H9 (cell line): ENCODE data around the gene FAM3D. TPM values are rescaled to one million over a fixed set of nuclear protein-coding genes. Genes with fewer than 3 reads are reported as not detected.

ENCODE experiments used
- DNase-seq: peaks from one replicate; pipeline ENCODE4 v3.0.0-alpha.2; 2017
- H2AFZ ChIP-seq: one replicate; pipeline ENCODE4 v1.6.1; 2013; ENCODE audit warnings: mild to moderate bottlenecking, low read length, control low read depth, moderate library complexity
- H2AK5ac ChIP-seq: 2 replicates; pipeline ENCODE4 v1.6.1; 2013; ENCODE audit warnings: low read length, control low read depth, mixed read lengths; ENCODE audit not compliant: insufficient read length
- H2BK120ac ChIP-seq: one replicate; pipeline ENCODE4 v1.6.1; 2013; ENCODE audit warnings: low read depth, mild to moderate bottlenecking, low read length, control low read depth, inconsistent platforms; ENCODE audit not compliant: poor library complexity, severe bottlenecking
- H2BK12ac ChIP-seq: 2 replicates; pipeline ENCODE4 v1.6.1; 2013; ENCODE audit warnings: low read length, control low read depth, mixed read lengths, low read depth; ENCODE audit not compliant: insufficient read length
- H2BK15ac ChIP-seq: 2 replicates; pipeline ENCODE4 v1.6.1; 2013; ENCODE audit warnings: low read depth, low read length, control low read depth
- H2BK20ac ChIP-seq: one replicate; pipeline ENCODE4 v1.6.1; 2013; ENCODE audit warnings: low read depth, mild to moderate bottlenecking, low read length, control low read depth, inconsistent platforms; ENCODE audit not compliant: poor library complexity, severe bottlenecking
- H2BK5ac ChIP-seq: 2 replicates; pipeline ENCODE4 v1.6.1; 2013; ENCODE audit warnings: low read length, control low read depth, mixed read lengths; ENCODE audit not compliant: insufficient read length
- H3K14ac ChIP-seq: 2 replicates; pipeline ENCODE4 v1.6.1; 2013; ENCODE audit warnings: low read length, control low read depth; ENCODE audit not compliant: insufficient read depth
- H3K18ac ChIP-seq: 2 replicates; pipeline ENCODE4 v1.6.1; 2013; ENCODE audit warnings: low read depth, mild to moderate bottlenecking, mixed read lengths, low read length, control low read depth; ENCODE audit not compliant: insufficient read length
- H3K23ac ChIP-seq: 2 replicates; pipeline ENCODE4 v1.6.1; 2013; ENCODE audit warnings: low read length, control low read depth, mixed read lengths, low read depth; ENCODE audit not compliant: insufficient read length
- H3K23me2 ChIP-seq: 2 replicates; pipeline ENCODE4 v1.6.1; 2013; ENCODE audit warnings: low read depth, mild to moderate bottlenecking, mixed read lengths, low read length, control low read depth; ENCODE audit not compliant: insufficient read length, poor library complexity, severe bottlenecking
- H3K27ac ChIP-seq: 2 replicates; pipeline ENCODE4 v1.5.1; 2013; ENCODE audit warnings: low read length, control low read depth, mixed read lengths, low read depth; ENCODE audit not compliant: insufficient read length
- H3K27me3 ChIP-seq: 2 replicates; pipeline ENCODE4 v1.6.1; 2013; ENCODE audit warnings: low read length, control low read depth, inconsistent platforms; ENCODE audit not compliant: insufficient read depth
- H3K4ac ChIP-seq: 2 replicates; pipeline ENCODE4 v1.6.1; 2013; ENCODE audit warnings: low read depth, mild to moderate bottlenecking, control low read depth, inconsistent platforms, low read length, moderate library complexity
- H3K4me1 ChIP-seq: 2 replicates; pipeline ENCODE4 v1.6.1; 2013; ENCODE audit warnings: low read length, control low read depth, inconsistent platforms; ENCODE audit not compliant: insufficient read depth
- H3K4me2 ChIP-seq: 2 replicates; pipeline ENCODE4 v1.6.1; 2013; ENCODE audit warnings: low read length, control low read depth, mixed read lengths; ENCODE audit not compliant: insufficient read length, insufficient read depth
- H3K56ac ChIP-seq: 2 replicates; pipeline ENCODE4 v1.6.1; 2013; ENCODE audit warnings: low read depth, mild to moderate bottlenecking, mixed read lengths, low read length, control low read depth; ENCODE audit not compliant: insufficient read length
- H3K79me1 ChIP-seq: 2 replicates; pipeline ENCODE4 v1.6.1; 2013; ENCODE audit warnings: low read depth, mild to moderate bottlenecking, moderate library complexity, low read length, control low read depth, inconsistent platforms; ENCODE audit not compliant: insufficient read depth, poor library complexity, severe bottlenecking
- H3K79me2 ChIP-seq: 2 replicates; pipeline ENCODE4 v1.6.1; 2013; ENCODE audit warnings: low read length, control low read depth, inconsistent platforms; ENCODE audit not compliant: insufficient read depth
- H3K9ac ChIP-seq: 2 replicates; pipeline ENCODE4 v1.6.1; 2013; ENCODE audit warnings: low read length, control low read depth, mixed read lengths; ENCODE audit not compliant: insufficient read length; ENCODE audit errors: extremely low read depth
- H3K9me3 ChIP-seq: one replicate; pipeline ENCODE4 v1.6.1; 2013; ENCODE audit warnings: low read depth, low read length, inconsistent platforms; ENCODE audit not compliant: control insufficient read depth
- H3T11ph ChIP-seq: one replicate; pipeline ENCODE4 v1.6.1; 2013; ENCODE audit warnings: mild to moderate bottlenecking, low read length, control low read depth, inconsistent platforms
- H4K20me1 ChIP-seq: one replicate; pipeline ENCODE4 v1.6.1; 2013; ENCODE audit not compliant: control insufficient read depth, insufficient read length, insufficient read depth
- H4K5ac ChIP-seq: 2 replicates; pipeline ENCODE4 v1.6.1; 2013; ENCODE audit warnings: low read depth, mild to moderate bottlenecking, mixed read lengths, low read length, control low read depth; ENCODE audit not compliant: insufficient read length
- H4K8ac ChIP-seq: replicated peaks from 2 replicates; pipeline ENCODE4 v1.6.1; 2013; ENCODE audit warnings: low read length, control low read depth, mixed read lengths, low read depth; ENCODE audit not compliant: insufficient read length
- H4K91ac ChIP-seq: 2 replicates; pipeline ENCODE4 v1.6.1; 2013; ENCODE audit warnings: low read depth, mild to moderate bottlenecking, moderate library complexity, mixed read lengths, low read length, control low read depth; ENCODE audit not compliant: insufficient read length
- H3K27ac Mint-ChIP-seq, 3 experiments: 2 replicates in 2 of 3; 3 replicates in 1 of 3; pipeline ENCODE4 v1.8.0; 2020 to 2021; ENCODE audit warnings: mixed read lengths in 3 of 3, mild to moderate bottlenecking in 1 of 3, moderate library complexity in 1 of 3
- H3K27me3 Mint-ChIP-seq: 2 replicates; pipeline ENCODE4 v1.8.0; 2021; ENCODE audit warnings: low read depth, mild to moderate bottlenecking, moderate library complexity, mixed read lengths
- H3K36me3 Mint-ChIP-seq, 3 experiments: 2 replicates in 2 of 3; 3 replicates in 1 of 3; pipeline ENCODE4 v1.8.0; 2020 to 2021; ENCODE audit warnings: low read depth in 3 of 3, mixed read lengths in 3 of 3; ENCODE audit not compliant: insufficient read depth in 1 of 3
- H3K4me1 Mint-ChIP-seq, 2 experiments: 2 replicates each; pipeline ENCODE4 v1.8.0; 2020; ENCODE audit warnings: mixed read lengths in 2 of 2
- H3K4me3 Mint-ChIP-seq, 2 experiments: 2 replicates in 1 of 2; 3 replicates in 1 of 2; pipeline ENCODE4 v1.8.0; 2020 to 2021; ENCODE audit warnings: mild to moderate bottlenecking in 2 of 2, mixed read lengths in 2 of 2, moderate library complexity in 1 of 2
- H3K9me3 Mint-ChIP-seq, 2 experiments: 2 replicates in 1 of 2; 3 replicates in 1 of 2; pipeline ENCODE4 v1.8.0; 2020; ENCODE audit warnings: mild to moderate bottlenecking in 2 of 2, mixed read lengths in 2 of 2, moderate library complexity in 1 of 2
- CTCF ChIP-seq: fragments of 200-600 bp; sonication (generic); conservative IDR thresholded peaks from 3 replicates; pipeline ENCODE4 v1.8.0; 2021; ENCODE audit warnings: antibody characterized with exemption, mild to moderate bottlenecking
- WGBS: extraction: QIAGEN DNeasy Blood & Tissue Kit; methylation state at CpG from one replicate; pipeline ENCODE4 v1.1.7; 2013; ENCODE audit warnings: missing lambda C conversion rate, low lambda C conversion rate, mixed read lengths; ENCODE audit not compliant: insufficient read length; ENCODE audit errors: extremely low coverage; 5-methylcytosine and 5-hydroxymethylcytosine counted together
- total RNA-seq: library from RNA; stranded (reverse); gene quantifications from 2 replicates; pipeline ENCODE4 v1.2.1, GENCODE V29; 2021

The FAM3D gene
- total RNA-seq, 1 experiment from 2014 or later, result not detected

- no peak for DNase-seq
- Histone ChIP-seq H2BK5ac (no peak overlapping the region), H3K4ac (no peak overlapping the region), H3T11ph (no peak overlapping the region), H3K14ac (no peak overlapping the region), H3K79me1 (no peaks in the 10 kb centered on the region), H2AFZ (no peak overlapping the region), H3K4me2 (no peak overlapping the region), H3K56ac (no peak overlapping the region), H3K27ac (no peak overlapping the region), H3K23me2 (no peaks in the 10 kb centered on the region), H3K27me3 (peaks cover 1% of the 10 kb centered on the region; the same call in 1 of the 2 replicates), H4K5ac (no peak overlapping the region), H3K18ac (no peak overlapping the region), H2AK5ac (no peak overlapping the region), H3K23ac (no peak overlapping the region), H3K9me3 (no peaks in the 10 kb centered on the region), H2BK120ac (no peak overlapping the region), H4K91ac (no peak overlapping the region), H4K20me1 (no peaks in the 10 kb centered on the region), H3K4me1 (no peaks in the 10 kb centered on the region), H2BK15ac (no peak overlapping the region), H3K9ac (no peak overlapping the region), H4K8ac (no peak overlapping the region), H2BK20ac (no peak overlapping the region), H2BK12ac (no peak overlapping the region), H3K79me2 (no peaks in the 10 kb centered on the region)
- no CpG with 5 or more reads among the region's 6 CpGs for WGBS
- TF ChIP-seq CTCF, result no peak
- H3K36me3 Mint-ChIP-seq, result no peaks in the 10 kb centered on the region
- H3K27me3 Mint-ChIP-seq, result peaks cover 39% of the 10 kb centered on the region
- H3K4me3 Mint-ChIP-seq, result no peak overlapping the region
- no peaks in the 10 kb centered on the region for H3K9me3 Mint-ChIP-seq
- H3K4me1 Mint-ChIP-seq, result peaks cover 16 to 17% of the 10 kb centered on the region in 2 experiments
- no peak overlapping the region for H3K27ac Mint-ChIP-seq
Observed at GRCh38 chr3:58591517-58592510, 74.8 kb downstream of the FAM3D start.
